ENCODE data around the gene GRXCR2. TPM values are rescaled to one million over a fixed set of nuclear protein-coding genes. Genes with fewer than 3 reads are reported as not detected.
A peak's percentile ranks its signal among the peaks of the same experiment; 100 is the strongest.
"Not testable (repeated sequence)": the region's sequence is repeated elsewhere in the genome, so short reads cannot be mapped to it uniquely, and the experiment has no call there.

Gene GRXCR2
- total RNA-seq, 1 experiment from 2014 or later, result not detected

DNA sequence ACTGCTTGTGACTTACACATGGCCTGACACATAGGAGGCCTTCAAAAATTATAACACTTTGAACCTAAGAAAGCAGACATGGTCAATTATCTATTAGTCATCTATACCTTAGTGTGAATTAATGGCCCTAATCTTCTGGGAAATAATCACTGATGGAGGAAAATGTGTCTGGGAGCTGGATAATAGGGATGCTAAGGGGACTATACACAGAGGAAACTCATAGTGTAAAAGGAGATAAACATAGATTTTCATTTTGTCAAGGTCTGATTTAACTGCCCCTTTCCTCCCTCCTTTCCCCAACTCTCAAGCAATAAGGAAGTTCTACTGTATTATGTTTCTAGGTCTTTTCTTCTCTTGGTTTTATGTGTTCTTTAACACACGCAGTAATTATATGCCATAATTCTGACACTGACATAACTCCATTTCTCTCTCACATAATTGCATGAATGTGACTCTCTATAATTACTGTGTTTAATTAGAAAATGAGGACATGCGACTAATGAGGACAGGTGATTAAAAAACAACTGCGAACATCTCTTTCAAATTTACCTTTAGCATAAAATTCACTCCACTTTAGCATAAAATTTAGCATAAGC lies 18.9 kb downstream of the GRXCR2 start:
- Histone ChIP-seq H3K27me3 (no peaks in the 10 kb centered on the region), H3K4me3 (no peak overlapping the region), H3K36me3 (no peaks in the 10 kb centered on the region), H3K9me3 (no peaks in the 10 kb centered on the region)
- DNase-seq, result no peak

DNA sequence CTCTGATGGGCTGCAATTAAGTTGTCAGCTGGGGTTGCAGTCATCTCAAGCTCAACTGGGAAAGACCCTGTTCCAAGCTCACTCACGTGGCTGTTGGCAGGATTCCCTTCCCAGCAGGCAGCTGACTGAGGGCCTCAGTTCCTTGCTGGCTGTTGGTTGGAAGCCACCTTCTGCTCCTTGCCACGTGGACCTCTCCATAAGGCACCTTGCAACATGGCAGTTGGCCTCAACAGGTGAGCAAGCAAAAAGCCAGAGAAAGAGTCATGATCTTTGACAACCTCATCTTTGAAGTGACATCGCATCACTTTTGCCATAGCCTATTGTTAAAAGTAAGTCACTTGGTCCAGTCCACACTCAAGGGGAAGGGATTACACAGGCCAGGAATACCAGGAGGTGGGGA lies 19.8 kb downstream of the GRXCR2 start:
- H3K9me3 ChIP-seq, result no peaks in the 10 kb centered on the region
- H3K27me3 ChIP-seq, result no peaks in the 10 kb centered on the region
- no peaks in the 10 kb centered on the region for H3K36me3 ChIP-seq
- no peak for DNase-seq
- H3K4me3 ChIP-seq, result no peak overlapping the region

DNA sequence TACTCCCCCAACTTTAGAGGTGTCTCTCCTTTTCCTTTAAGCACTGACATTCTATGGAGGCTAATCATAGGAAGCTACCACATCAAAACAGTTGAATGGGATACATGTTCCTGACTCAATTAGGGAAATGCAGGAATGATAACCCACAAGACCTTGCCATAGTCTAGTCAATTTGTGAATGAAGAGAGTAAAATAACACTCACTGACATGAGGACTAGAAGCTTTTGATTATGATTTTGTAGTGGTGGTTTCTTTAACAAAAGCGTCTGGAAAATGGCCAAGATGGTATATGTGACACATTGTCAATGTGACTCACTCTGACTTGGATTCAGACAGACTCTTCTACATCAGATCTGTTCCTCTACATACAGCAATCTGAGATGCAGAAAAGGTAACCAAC lies 24.0 kb downstream of the GRXCR2 start:
- H3K4me3 ChIP-seq, result no peak overlapping the region

DNA sequence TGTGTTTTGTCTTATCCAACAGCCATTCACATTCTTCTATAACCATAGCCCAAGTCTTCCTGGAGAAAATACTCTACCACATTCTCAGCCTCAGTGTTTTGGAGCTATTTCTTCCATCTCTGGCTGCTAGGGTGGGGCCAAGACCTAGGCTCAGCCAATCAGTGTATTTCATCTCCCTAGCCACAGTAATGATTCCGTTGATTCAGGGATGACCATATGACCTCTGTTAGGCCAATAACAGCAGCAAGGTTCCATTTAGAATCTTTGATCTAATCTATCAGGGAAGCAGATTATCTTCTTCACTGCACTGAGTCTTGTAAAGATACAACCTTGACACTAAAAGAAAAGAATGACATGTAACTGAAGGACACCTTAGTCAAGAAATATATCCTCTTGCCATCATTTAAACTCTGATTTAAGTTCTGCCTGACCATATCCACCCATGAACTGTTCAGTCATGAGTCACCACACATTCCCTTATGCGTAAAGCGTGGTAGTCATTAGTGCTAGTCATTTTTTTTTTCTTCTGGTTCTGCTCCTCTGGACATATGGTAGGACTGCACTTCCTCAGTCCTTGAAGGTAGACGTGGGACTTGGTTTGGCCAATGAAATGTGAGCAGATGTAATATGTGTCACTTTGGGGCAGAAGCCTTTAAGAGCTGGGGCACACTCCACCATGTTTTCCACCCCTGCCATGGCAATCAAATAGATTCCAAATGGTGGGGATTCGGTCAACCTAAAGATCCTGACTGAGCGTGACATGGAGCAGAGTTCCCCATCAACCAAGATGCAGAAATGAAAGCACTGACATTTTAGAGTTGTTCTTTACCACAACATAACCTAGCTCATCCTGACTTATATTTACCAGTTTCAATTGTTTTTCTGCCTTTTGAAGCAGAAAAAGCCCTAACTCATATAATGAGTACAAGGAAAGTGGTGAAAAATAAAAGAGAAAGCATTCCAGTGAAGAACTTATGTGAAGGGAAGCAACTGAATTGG lies 25.0 kb downstream of the GRXCR2 start:
- Histone ChIP-seq H3K4me3 (no peak overlapping the region), H3K9me3 (no peaks in the 10 kb centered on the region; the same call in 1 of the 2 replicates), H3K27me3 (no peaks in the 10 kb centered on the region), H3K36me3 (no peaks in the 10 kb centered on the region)
- DNase-seq, result peak; percentile 28

More for the DNA sequence above, 24.0 kb downstream of the GRXCR2 start:
- H3K27me3 ChIP-seq, result no peaks in the 10 kb centered on the region
- no peaks in the 10 kb centered on the region; the same call in 1 of the 2 replicates for H3K9me3 ChIP-seq
- H3K36me3 ChIP-seq, result no peaks in the 10 kb centered on the region
- DNase-seq, result no peak

DNA sequence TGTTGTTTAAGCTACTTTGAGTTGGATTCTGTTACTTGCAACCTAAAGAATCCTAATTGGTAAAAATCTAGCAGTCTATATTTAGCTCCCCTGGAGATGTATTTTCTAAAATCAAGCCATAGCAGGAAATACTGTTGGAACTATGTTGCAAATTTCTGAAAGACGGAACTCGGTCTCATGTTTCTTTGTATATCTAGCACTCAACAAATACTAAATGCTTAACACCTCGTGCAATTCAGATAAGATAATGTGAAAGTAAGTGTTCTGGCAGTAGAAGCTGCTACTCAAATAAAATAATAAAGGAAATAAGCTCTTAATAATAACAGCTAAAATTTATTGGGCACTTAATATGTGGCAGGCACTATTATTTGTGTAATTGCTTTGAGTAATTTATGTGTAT lies 26.7 kb downstream of the GRXCR2 start:
- H3K4me3 ChIP-seq, result no peak overlapping the region
- no peak for DNase-seq
- no peaks in the 10 kb centered on the region; the same call in 1 of the 2 replicates for H3K9me3 ChIP-seq
- no peaks in the 10 kb centered on the region for H3K36me3 ChIP-seq
- no peaks in the 10 kb centered on the region for H3K27me3 ChIP-seq

DNA sequence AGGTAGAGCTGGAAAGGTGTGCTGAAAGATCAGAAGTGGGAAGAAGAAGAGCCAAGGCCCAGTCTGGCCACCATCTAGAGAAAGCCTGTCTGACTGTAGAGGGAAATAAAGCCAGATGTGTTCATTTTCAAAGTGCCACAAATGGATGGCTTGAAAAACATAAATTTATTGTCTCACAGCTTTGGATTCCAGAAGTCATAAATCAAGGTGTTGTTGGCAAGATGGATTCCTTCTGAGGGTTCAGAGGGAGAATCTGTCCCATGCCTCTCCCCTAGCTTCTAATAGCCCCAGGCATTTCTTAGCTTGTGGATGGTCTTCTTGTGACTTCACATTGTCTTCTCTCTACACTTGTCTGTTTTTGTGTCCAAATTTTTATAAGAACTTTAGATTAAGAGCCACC lies 31.5 kb downstream of the GRXCR2 start:
- no peak for DNase-seq
- no peaks in the 10 kb centered on the region for H3K36me3 ChIP-seq
- no peak overlapping the region for H3K4me3 ChIP-seq
- H3K27me3 ChIP-seq, result no peaks in the 10 kb centered on the region
- H3K9me3 ChIP-seq, result no peaks in the 10 kb centered on the region; the same call in 1 of the 2 replicates

DNA sequence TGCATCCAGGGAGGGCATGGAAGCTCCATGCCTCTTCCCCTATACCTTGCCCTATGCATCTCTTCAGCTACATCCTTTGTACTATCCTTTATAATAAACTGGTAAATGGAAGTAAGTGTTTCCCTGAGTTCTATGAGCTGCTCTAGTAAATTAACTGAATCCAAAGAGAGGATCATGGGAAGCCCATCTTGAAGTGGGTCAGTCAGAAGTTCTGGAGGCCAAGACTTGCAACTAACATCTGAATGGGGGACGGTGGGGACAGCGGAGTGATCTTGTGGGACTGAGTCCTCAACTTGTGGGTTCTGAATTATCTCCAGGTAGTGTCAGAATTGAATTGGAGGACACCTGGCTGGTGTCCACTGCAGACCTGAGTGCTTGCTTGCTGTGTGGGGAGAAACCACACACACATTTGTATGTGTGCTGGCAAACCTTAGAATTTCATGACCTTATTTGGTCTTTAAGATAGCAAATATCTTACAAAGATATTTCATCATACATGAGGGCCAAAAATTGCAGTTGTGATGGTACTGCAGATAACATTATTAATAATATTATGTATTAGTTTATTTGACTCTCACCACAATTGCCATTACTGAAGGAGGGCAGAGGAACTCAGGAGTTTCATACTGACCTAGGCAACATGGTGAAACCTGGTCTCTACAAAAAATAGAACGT lies 32.2 kb downstream of the GRXCR2 start:
- Histone ChIP-seq H3K9me3 (no peaks in the 10 kb centered on the region), H3K4me3 (no peak overlapping the region), H3K36me3 (no peaks in the 10 kb centered on the region), H3K27me3 (no peaks in the 10 kb centered on the region)
- no peak for DNase-seq

DNA sequence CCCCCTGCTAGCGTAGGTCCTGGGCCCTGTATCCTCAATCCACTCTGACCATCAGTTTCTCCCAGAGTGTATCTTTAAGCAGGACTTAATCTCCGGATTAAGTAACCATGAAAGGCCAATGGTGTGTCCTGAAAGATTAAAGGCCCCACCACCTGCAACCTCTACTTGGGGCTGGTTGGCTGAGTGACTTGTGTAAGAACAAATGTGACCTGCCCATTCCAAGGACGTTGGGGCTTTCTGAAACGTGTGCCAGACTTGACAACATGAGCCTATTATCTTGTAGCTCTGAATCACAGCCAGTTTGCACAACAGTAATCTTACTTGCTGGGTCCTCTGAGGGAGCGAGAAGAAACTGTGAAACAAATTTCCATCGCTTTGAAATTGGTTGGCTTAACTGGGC lies 34.5 kb downstream of the GRXCR2 start:
- H3K36me3 ChIP-seq, result no peaks in the 10 kb centered on the region
- no peaks in the 10 kb centered on the region for H3K9me3 ChIP-seq
- no peaks in the 10 kb centered on the region for H3K27me3 ChIP-seq
- no peak for DNase-seq
- H3K4me3 ChIP-seq, result no peak overlapping the region

DNA sequence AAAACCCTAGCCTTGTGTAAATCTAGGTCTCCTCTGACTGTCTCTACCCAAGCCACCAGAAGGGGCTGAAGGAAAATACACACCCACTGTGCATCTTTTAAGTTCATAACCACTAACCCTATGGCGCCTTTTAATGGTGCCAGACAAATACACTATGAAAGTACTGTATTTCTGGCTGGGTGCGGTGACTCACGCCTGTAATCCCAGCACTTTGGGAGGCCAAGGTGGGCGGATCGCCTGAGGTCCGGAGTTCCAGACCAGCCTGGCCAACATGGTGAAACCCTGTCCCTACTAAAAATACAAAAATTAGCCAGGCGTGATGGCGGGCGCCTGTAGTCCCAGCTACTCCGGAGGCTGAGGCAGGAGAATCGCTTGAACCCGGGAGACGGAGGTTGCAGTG lies 36.6 kb downstream of the GRXCR2 start:
- not testable (repeated sequence) for H3K27me3 ChIP-seq, H3K9me3 ChIP-seq, H3K36me3 ChIP-seq
- H3K4me3 ChIP-seq, result peak overlapping the region; percentile 68
- peak; percentile 71 for DNase-seq

DNA sequence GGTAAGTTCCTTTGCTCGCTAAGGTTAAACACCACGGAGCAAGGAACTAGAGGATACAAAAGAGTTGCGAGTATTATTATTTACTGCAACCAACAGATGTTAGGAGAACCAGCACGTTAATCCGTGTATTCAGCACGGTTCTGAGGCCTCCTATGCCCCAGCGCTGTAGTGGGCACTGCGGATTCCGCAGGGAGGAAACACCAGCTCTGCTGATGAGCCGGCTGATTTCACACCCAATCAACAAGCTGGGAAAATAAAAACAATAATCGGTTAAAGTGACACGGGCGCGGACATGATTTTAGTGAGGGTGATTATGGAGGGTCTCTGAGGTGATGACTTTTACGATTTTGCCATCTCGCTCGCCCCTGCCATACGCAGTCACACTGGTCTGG lies 37.0 kb downstream of the GRXCR2 start:
- Histone ChIP-seq H3K27me3 (no peaks in the 10 kb centered on the region), H3K36me3 (no peaks in the 10 kb centered on the region), H3K9me3 (no peaks in the 10 kb centered on the region), H3K4me3 (peak overlapping the region; percentile 68)
- peak; percentile 41 for DNase-seq

DNA sequence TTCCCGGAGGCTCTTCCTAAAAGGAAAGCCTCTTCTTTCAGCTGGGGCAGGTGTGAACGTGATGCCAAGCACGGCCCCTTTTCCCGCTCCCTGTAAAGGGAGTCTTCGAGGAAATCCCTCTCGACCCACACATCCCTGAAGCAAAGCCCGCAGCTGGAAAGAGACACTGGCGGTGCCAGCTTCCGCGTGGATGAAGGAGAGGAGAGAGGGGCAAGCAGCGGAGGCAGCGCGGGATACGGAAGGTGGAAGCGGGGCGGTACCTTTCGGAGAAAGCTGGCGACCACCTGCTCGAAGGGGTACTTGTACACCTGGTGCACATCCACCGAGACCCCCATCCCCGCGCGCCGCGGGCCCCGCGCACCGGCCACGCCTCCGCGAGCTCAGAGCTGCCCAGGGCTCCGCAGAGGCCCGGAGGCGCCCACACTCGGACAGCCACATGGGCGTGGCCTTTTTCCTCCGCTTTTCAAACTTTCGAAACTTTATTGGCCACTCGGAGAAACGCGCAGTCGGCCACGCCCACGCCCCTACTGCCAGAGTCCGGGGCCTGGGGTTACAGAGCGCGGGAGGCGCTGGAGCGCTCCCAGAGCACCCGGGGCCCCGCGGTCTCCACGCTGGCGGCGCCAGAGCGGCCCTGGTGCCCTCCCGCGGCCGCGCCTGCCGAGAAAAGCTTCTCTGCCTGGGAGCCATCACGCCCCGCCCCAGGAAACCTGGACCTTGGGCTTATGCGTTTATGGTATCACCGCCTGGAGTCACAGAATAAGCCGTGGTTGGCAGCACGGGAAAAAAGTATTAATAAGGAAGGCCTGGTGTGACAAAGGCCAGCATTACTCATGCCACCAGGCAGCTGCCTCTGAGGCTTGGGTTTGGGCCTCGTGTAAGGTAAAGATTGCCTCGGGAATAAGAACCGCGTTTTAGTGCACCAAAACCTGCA lies 37.6 kb downstream of the GRXCR2 start, which contains the start of gene PRELID2:
Gene PRELID2, minus strand, starts transcription at position 426 of the 931 bp plus-strand sequence. Its CDS starts 91 bp downstream, at position 335.
- Histone ChIP-seq H3K4me3 (peak within 1 kb of the TSS; percentile 68), H3K9me3 (no peaks in the 10 kb centered on the region), H3K27me3 (no peaks in the 10 kb centered on the region), H3K36me3 (no peaks in the 10 kb centered on the region)
- DNase-seq, result peak; percentile 97

DNA sequence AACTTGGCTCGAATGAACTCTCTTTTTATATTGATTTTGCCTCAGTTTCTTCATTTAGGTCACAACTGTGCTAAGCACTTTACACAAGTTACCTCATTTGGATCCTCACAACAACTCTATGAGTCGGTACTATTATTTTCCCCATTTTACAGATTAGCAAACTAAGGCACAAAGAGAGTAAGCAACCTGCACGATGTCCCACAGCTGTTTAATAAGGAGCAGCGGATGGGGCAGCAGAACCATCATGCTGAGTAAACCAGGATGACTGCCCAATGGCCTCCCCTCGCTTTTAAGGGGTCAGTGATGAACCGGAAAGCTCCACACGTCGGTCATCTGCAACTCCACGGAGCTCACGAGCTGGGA lies 38.3 kb downstream of the GRXCR2 start:
- Histone ChIP-seq H3K36me3 (no peaks in the 10 kb centered on the region), H3K4me3 (peak overlapping the region; percentile 68), H3K27me3 (no peaks in the 10 kb centered on the region), H3K9me3 (no peaks in the 10 kb centered on the region)
- no peak for DNase-seq

DNA sequence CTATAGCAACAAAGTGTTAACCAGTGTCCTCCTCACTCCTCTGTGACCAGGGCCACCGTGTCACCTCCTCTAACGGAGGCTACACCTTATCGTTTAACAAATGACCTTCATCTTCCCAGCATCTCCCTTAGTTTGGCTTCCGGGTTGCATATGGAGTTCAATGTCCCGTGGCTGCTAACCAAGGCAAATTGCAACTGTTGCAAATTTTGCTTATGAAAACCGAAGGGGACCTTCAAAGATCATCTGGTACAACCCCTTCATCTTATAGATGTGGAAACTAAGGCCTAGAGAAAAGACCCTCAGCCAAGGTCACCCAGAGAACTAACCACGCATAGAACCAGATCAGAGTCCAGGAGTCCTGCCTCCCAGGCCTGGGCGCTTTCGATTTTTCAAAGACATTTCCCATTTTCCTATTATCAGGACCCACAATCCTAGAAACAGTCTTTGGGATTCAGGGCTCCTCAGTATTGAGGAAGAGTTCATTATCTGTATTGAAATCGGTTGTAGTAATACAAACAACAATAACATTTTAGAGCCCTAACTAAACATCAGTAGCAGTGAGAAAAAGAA lies 39.1 kb downstream of the GRXCR2 start:
- Histone ChIP-seq H3K27me3 (no peaks in the 10 kb centered on the region), H3K36me3 (no peaks in the 10 kb centered on the region), H3K9me3 (no peaks in the 10 kb centered on the region), H3K4me3 (no peak overlapping the region; the same call in 1 of the 2 replicates)
- no peak for DNase-seq

DNA sequence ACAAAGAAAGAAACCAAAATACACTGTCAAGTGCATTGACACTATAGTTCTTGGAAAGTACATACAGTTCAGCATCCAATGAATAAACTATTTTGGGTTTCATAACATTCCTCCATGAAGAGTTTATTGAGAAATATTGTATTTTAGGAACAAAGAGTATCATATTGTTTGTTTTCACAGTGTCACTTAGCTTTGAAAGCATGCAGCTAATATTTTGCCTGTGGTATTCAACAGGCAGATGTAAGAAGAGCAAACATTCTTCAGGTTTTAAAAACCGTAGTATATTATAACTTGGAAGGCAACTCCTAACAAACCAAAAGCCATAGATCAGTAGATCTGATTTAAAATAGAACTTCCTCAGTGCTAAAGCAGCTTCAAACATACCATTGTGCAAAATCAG lies 42.2 kb downstream of the GRXCR2 start:
- no peak overlapping the region for H3K4me3 ChIP-seq
- DNase-seq, result no peak
- no peaks in the 10 kb centered on the region for H3K36me3 ChIP-seq
- H3K9me3 ChIP-seq, result no peaks in the 10 kb centered on the region
- H3K27me3 ChIP-seq, result no peaks in the 10 kb centered on the region

DNA sequence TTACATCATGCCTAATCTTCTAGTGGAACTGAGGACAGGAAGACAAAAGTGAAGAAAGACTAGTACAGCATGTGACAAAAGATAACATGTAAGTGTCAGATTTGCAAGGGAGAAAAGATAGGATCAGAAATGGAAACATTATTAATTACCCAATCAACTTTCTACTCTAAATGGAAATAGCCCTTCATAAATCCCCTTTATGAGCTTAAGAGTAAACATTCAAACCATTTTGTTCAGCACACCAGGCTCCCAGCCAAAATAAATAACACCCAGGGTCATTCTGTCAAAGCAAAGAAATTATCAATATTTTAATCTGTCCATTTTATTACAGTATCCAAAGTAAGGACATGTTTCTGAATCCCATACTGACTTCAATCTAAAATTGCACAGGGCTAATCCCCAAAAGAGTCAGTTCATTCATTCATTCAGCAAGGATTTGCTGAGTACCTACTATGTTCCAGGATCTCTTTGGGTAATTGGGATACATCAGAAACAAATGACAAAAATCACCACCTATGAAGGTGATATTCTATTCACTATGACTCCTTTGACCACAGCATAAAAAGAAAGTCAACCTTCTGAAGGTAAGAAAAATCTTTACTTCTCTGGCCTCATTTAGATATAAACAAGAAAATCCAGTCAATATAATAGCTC lies 43.0 kb downstream of the GRXCR2 start:
- no peak overlapping the region for H3K4me3 ChIP-seq
- H3K36me3 ChIP-seq, result no peaks in the 10 kb centered on the region
- DNase-seq, result no peak
- H3K9me3 ChIP-seq, result no peaks in the 10 kb centered on the region
- H3K27me3 ChIP-seq, result no peaks in the 10 kb centered on the region

Data from MG63 (cell line).